Subcutaneous adipose tissue (tissue), 4 donors: Measurements from ENCODE around the gene ANKRD11. TPM values are rescaled to one million over a fixed set of nuclear protein-coding genes. Genes with fewer than 3 reads are reported as not detected.

Experiments used
- total RNA-seq, 4 donors: library from RNA; depleted of rRNA; stranded (reverse); fragments of >200 nt; gene quantifications; one replicate each; pipeline ENCODE4 v1.1.0, GENCODE V29; 2016
- TF ChIP-seq, protein P1 (sequence below): fragments of 450-650 bp; IDR thresholded peaks from one replicate; pipeline ENCODE4 v1.5.1; 2016; ENCODE audit warnings: low read depth, mild to moderate bottlenecking, control low read depth, antibody characterized with exemption, moderate library complexity

Gene ANKRD11
- total RNA-seq, 4 donors from 2014 or later, result 56.1 to 190 (median 62.6) TPM

DNA sequence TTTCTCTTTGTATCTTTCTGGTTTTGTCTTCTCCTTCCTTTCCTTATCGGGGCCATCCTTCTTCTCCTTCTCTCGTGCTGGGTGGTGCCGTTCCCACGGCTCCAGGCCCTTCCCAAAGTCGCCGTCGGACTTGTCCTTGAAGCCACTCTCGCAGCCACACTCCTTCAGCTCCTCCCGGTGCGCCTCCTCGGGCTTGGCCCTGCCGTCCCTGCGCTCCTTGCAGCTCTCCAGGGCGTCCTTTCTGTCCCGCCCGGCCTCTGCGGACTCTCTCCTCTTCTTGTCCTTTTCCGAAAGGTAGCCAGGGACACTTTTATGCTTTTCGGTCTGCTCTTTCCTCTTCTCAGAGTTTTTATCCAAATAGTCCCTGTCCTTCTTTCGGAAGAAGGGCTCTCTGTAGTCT is 206.9 kb downstream of the ANKRD11 start:
- TF ChIP-seq, protein P1, sequence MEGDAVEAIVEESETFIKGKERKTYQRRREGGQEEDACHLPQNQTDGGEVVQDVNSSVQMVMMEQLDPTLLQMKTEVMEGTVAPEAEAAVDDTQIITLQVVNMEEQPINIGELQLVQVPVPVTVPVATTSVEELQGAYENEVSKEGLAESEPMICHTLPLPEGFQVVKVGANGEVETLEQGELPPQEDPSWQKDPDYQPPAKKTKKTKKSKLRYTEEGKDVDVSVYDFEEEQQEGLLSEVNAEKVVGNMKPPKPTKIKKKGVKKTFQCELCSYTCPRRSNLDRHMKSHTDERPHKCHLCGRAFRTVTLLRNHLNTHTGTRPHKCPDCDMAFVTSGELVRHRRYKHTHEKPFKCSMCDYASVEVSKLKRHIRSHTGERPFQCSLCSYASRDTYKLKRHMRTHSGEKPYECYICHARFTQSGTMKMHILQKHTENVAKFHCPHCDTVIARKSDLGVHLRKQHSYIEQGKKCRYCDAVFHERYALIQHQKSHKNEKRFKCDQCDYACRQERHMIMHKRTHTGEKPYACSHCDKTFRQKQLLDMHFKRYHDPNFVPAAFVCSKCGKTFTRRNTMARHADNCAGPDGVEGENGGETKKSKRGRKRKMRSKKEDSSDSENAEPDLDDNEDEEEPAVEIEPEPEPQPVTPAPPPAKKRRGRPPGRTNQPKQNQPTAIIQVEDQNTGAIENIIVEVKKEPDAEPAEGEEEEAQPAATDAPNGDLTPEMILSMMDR, result no peak

DNA sequence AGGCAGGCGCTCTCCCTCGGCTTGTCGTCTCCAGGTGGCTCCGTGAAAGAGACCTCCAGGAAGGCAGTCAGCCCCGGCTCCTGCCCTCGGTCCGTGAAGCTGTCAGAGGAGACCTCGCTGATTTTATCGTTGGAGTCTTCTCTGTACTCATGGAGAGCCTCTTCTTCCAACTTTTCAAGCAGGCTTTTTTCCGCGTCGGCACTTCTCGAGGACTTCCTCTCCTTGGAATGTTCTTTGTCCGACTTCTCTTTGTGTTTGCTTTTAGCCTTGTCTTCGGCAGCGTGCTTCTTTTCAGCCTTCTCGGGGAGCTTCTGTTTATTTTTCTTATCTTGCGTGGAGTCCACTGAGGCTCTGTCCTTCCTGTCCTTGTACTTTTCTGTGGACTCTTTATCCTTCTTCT is 207.8 kb downstream of the ANKRD11 start:
- TF ChIP-seq, protein P1, result no peak

DNA sequence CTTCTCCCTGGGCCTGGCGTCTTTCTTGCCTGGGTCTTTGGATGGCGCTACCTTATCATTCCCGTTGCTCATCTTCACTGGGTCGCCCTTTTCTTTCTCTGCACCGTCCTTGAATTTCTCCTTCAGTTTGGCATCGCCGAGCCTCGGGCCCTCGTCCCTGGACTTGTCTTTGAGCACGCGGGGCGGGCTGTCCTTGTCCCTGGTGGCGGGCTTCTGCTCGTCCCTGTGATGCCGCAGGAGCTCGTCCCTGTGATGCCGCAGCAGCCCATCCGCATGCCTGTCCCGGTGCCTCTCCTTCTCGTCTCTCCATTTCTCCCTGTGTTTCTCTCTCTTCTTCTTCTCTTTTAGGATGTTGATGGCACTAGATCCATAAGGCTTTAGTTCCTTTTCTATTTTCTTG is 208.5 kb downstream of the ANKRD11 start:
- TF ChIP-seq, protein P1, result no peak

DNA sequence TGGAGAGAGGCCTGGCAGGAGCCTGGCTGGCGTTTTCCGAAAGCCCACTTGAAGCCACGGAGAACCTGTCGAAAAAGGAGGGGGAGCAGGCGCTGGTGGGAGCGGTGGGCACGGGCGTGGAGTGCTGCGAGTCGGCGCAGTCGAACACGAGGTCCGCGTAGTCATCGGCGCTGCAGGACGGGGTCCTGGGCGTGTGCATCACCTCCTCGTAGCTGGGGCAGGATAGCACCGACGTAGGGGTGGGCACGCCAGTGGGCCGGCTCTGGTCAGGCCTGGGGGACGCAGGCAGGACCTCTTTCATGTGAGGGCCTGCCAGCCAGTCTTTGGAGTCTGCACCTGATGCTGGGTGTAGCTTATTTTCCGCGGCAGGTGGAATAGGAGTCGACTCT is 209.2 kb downstream of the ANKRD11 start:
- TF ChIP-seq, protein P1, result no peak

DNA sequence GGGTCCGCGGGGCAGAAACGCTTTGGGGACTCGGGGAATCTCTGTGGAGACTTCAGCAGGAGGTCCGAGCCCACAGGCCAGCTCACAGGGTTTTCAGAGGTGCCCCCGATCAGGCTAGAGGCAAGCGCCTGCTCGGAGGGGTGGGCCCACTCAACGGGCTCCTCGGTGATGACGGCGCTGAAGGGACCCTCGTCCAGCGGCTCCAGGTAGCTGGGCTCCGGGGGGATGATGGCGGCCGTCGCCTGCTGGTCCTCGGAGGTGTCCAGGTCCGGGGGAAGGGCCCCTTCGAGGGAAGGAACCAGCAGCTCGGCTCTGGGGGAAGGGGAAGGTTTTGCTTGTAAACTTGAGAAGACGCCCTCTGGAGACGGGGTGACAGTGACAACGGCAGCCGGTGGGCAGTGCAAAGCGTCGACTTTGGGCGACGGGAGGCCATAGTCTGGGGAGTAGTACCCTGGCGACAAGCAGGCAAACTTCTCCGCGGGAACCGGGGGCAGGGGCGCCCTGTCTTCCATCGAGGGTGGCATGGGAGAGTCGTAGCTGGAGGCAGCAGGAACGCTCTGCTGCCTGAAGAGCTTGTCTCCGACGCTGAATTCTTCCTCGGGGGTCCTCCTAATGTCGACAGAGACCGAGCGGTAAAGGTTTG is 209.7 kb downstream of the ANKRD11 start:
- TF ChIP-seq, protein P1, result no peak

DNA sequence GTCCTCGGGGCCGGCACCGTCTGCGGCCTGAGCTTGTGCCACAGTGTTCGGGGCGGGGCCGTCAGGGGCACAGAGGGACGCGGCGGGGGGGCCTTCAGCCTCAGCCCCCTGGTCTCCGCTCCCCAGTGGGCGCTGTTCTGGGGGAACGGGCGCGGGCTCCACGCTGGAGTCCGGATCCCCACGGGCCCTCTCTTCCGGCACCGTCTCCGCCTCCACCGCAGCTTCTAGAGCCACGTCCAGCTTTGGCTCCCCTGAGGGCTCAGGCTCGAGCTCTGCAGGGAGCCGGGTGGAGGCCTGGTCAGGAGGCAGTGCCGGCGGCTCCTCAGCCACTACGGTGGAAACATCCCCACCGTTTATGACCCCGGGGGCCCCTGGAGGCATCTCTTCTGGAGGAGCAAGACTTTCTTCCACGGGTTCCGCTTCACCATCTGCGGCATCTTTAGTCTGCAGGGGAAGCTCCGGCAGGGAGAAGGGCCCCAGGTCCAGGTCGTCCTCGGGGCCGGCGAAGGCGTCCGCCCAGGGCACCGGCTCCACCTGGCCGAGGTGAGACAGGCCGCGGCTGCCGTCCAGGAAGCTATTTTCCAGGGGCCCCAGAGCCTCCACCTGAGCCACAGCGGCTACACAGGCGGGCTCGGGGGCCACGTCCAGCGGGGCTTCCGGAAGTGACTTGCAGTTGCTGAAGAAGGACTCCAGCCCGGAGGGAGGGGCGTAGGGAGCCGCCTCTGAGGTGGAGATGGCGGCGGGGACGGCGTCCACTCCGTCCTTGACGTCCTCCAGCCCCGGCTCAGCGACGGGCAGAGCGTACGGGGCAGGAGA is 210.5 kb downstream of the ANKRD11 start:
- TF ChIP-seq, protein P1, result no peak

DNA sequence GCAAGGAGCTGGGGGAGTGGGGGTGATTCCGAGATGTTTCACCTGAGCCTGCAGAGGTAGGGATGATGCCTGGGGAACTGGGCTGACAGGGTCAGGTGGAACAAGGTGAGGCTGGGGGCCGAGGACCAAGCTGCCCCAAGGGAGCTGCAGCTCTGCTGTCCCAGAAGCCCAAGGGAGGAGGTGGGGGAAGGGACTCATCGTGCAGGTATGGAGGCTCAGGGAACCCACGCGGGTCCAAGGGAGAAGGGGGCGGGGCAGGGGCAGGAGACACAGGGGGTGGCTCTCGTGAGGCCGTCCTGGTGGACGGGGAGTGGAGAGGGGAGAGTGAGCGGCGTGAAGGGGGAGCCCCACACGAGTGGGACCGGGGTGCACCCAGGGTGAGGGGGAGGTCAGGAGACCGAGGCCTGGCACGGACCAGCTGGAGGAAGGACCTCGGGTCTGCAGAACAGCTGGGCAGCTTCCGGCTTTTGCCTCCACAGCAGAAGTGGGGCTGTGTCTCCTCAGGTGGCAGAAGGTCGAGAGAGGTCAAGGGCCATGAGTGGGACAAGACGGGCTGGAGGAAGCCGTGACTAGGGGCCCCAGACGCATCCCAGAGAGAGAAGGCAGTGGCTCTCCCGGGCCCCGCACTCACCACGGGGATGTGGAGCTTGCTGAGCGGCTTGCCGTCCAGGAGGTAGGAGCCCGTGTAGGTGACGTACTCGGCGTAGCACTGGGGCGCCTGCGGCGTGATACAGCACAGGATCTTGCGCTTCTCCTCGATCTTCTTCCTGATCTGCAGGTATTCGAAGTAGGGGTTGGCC is 211.7 kb downstream of the ANKRD11 start:
- TF ChIP-seq, protein P1, result no peak
